ENCODE data around the gene PLXNA4.

PLXNA4 gene

GRCh38 chr7:132078891-132079735 is 497.2 kb downstream of the PLXNA4 start:
- DNase-seq (ENCODE audit: low read depth in 1 of 2, low spot score in 1 of 2), result no peak
- TF ChIP-seq JUND (IDR thresholded peaks at IDR 0.05; ENCODE audit: low read depth), result no peak
- in situ Hi-C loops (cut with HindIII; ENCODE audit: low pct_unique_long_range_greater_than_20kb, low sequenced_read_pairs), result no loop called here

- no peak for DNase-seq (ENCODE audit: low read depth in 1 of 2, low spot score in 1 of 2)
- in situ Hi-C loops (cut with HindIII; ENCODE audit: low pct_unique_long_range_greater_than_20kb, low sequenced_read_pairs), result no loop called here
- TF ChIP-seq JUND (IDR thresholded peaks at IDR 0.05; ENCODE audit: low read depth), result no peak
These were observed 498.1 kb downstream of the PLXNA4 start for GRCh38 chr7:132077971-132078685.

GRCh38 chr7:132076301-132077035 is 499.8 kb downstream of the PLXNA4 start:
- DNase-seq (ENCODE audit: low read depth in 1 of 2, low spot score in 1 of 2), result no peak
- TF ChIP-seq JUND (IDR thresholded peaks at IDR 0.05; ENCODE audit: low read depth), result no peak
- in situ Hi-C loops (cut with HindIII; ENCODE audit: low pct_unique_long_range_greater_than_20kb, low sequenced_read_pairs), result no loop called here

- TF ChIP-seq JUND (IDR thresholded peaks at IDR 0.05; ENCODE audit: low read depth), result no peak
- in situ Hi-C loops (cut with HindIII; ENCODE audit: low pct_unique_long_range_greater_than_20kb, low sequenced_read_pairs), result no loop called here
- no peak for DNase-seq (ENCODE audit: low read depth in 1 of 2, low spot score in 1 of 2)
These were observed 500.8 kb downstream of the PLXNA4 start for GRCh38 chr7:132075515-132075914.

GRCh38 chr7:132073920-132074589 is 502.2 kb downstream of the PLXNA4 start:
- DNase-seq (ENCODE audit: low read depth in 1 of 2, low spot score in 1 of 2), result no peak
- in situ Hi-C loops (cut with HindIII; ENCODE audit: low pct_unique_long_range_greater_than_20kb, low sequenced_read_pairs), result no loop called here
- no peak for TF ChIP-seq JUND (IDR thresholded peaks at IDR 0.05; ENCODE audit: low read depth)
